ENCODE measurements around the gene SH3D21. TPM values are rescaled to one million over a fixed set of nuclear protein-coding genes. Genes with fewer than 3 reads are reported as not detected.

Gene SH3D21
- total RNA-seq, 1 donor from 2014 or later = 9.8 TPM

DNA sequence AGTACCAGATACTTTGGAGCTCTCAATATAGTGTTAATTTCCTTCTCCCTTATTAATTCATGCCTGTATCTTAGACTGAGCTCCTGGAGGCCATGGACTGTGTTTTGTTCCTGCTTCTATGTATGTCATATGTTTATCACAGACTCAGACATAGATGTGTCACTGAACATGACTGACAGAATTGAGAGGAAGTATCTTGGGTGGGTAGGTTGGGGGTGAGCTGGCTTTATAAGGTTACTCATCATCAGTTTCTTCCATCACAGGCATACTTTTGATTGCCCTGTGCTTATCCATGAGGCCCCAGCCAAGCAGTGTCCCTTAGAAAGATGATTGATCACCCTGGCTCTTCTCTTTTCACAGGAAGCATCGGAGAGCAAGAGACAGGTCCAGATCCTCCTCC lies 5.6 kb upstream of the SH3D21 start:
- intact Hi-C loops (cut with DNase I) = no loop called here
- no peak for DNase-seq (ENCODE audit: low spot score)
- no peak for ATAC-seq

DNA sequence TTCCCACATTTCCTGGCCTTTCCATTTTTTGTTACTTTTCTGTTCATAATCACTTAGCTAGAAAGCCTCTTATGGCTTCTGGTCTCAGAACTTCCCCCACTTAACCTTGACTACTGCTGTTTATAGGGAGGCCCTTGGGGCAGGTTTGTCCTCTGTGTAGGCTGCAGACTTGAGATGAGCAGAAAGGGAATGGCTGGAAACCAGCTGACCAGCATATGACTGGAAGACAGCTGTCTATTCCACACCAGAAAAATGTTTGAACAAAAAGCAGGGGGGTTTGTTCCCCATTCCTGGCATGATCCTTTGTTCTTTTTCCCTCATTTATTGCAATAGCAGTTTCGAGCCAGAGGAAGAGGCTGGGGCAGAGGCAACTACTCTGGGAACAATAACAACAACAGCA lies 4.9 kb upstream of the SH3D21 start:
- ATAC-seq (no peak), DNase-seq (ENCODE audit: low spot score) (no peak)
- intact Hi-C loops (cut with DNase I) = no loop called here

DNA sequence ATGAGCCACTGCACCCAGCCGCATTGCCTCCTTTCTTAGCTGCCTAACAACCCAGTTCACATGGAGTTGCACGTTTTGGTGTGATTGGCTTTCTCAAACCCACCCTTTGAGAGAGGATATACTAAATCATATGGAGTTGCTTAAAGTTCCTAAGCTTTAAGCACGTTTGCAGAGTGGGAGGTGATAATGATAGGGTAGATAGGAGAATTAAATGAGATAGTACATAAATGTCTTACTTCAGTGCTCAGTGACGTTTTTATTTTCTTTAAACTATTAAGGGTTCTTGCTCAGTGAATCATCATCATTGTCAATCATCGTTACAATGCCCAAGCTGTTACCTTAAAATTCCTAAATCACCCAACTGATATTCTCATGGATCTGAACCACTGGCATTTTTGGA lies 2.9 kb upstream of the SH3D21 start:
- ATAC-seq (no peak), DNase-seq (ENCODE audit: low spot score) (no peak)
- intact Hi-C loops (cut with DNase I) = no loop called here

DNA sequence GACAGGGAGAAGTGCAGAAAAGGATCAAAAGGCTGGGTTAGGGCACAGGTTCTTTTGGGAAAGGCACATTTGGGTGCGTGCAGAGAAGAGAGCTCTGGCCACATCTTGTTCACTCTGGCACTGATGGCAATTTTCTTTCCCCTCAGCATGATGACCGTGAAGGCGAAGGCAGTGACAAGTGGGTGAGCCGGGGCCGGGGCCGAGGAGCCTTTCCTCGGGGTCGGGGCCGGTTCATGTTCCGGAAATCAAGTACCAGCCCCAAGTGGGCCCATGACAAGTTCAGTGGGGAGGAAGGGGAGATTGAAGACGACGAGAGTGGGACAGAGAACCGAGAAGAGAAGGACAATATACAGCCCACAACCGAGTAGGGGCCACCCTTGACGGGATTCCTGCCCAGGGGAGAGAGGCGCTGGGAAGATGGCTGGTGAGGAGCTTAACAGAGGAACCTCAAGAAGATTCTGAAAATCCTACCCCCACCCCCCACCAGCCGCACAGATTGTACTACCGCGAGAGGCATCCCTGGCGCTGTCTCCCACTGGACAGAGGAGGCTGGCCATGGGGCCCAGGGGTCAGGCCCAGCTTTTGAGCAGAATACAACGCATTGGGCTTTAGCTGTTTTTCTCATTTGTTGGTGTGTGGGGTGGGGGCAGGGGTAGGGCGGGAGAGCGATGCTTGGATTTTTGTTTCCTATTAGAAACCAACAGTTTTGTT lies 2.4 kb upstream of the SH3D21 start:
- intact Hi-C loops (cut with DNase I) = no loop called here
- no peak for DNase-seq (ENCODE audit: low spot score)
- no peak for ATAC-seq

DNA sequence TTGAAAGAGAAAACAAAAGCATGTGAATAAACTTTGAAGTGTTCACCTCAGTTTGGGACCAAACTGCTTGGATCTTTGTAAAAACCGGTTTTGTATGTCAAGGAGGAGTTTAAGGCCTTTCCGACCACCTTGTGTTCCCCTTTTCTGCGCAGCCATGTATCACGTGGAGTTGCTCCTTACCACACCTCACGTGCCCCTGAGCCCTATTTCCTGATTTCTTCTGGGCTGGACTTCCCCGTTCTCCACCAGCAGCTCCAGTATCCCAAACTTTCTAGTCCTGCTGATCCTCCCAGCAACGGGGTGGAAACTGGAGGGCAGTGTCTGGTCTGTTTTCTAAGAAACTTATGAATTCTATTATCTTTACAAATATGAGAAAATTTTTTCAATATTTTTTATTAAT lies 1.6 kb upstream of the SH3D21 start:
- intact Hi-C loops (cut with DNase I) = no loop called here
- ATAC-seq = no peak
- no peak for DNase-seq (ENCODE audit: low spot score)

DNA sequence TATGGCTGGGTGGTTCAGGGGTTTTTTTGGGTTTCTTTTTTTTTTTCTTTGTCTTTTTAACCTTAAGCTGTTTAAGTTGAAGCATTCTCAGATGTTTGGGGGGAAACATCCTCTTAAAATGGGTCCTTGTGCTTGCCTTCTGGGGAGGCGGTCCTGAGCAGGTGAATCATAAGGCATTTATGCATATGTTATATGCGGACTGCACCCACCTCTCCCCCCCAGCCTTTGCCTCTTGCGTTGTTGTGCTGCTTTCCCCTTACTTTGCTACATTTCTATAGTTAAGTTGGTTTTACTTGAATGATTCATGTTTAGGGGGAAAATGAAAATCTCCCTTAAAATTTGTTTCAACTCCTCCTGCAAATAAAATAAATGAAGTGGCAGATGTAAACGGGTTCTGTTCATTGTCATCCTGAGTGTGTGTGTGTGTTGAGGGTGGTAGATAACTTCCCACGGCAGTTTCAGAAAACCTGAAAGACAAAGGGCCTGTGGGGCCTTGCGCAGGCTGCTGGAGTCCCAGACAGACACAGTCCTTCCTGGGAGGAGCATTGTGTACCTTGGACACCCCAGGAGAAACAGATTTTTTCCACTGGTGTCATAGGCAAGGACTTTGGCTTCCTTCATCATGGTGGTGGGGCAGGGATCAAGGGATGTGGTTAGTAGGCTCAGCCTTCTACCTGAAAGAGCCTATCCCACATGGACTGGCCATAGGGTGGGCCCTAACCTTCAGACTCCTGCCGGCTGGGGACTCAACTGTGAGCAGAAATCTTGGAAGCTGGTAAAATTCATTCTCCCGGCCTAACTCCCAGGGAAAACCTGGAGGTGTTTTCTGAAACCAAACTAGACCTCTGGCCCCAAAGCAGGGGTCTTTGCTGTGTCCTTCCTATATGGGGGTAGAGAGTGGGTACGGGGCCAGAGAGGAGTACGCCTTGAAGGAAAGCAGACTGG lies 926 bp upstream of the SH3D21 start:
- intact Hi-C loops (cut with DNase I) = no loop called here
- ATAC-seq = no peak
- no peak for DNase-seq (ENCODE audit: low spot score)

DNA sequence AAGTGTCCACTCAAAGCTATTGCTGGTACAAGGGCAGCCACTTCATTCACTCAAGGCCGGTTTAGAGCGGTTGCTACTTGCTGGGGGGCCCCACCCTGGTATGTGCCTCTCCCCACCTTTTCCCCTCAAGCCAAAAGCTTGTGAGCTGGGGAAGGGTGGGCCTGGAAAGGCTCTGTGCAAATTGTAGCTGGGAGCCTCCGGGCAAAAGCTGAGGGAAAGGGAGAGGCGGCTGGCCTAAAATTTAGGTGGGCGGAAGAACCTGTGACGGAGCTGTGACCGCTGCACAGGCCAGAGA lies 306 bp upstream of the SH3D21 start:
- ATAC-seq = peak; percentile 3

DNA sequence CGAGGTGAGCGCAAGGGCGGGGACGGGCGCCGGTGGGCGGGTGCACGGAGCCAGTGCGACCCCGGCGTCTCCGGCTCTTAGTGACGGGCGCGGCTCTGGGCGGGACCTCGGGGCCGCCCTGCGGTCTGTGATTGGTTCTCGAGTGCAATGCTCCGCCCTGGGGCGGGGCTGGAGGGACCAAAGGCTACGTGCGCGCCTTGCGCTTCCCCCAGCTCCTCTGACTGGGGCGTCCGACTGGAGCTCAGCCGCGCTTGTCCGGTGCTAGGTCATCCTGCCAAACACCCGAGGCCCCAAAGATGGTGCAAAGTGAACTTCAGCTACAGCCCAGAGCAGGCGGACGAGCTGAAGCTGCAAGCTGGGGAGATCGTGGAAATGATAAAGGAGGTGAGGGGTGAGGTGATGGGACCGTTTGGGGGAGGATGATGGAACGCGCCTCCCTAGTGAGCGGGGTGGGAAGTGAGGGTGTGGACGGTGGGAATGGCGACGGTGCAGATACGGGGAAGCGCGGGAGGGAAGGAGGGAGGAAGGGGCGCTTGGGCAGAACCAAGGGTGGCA lies 811 bp downstream of the SH3D21 start:
- ATAC-seq (peak; percentile 97), DNase-seq (ENCODE audit: low spot score) (peak; percentile 94)
- intact Hi-C loops (cut with DNase I) = loop anchor here (1.0 kb wide), 1 partner anchor 35 kb away; no protein-coding TSS in a partner anchor

More for the DNA sequence above, 306 bp upstream of the SH3D21 start:
- intact Hi-C loops (cut with DNase I) = loop anchor here (1.0 kb wide), 1 partner anchor 34 kb away; no protein-coding TSS in a partner anchor
- DNase-seq (ENCODE audit: low spot score) = no peak

DNA sequence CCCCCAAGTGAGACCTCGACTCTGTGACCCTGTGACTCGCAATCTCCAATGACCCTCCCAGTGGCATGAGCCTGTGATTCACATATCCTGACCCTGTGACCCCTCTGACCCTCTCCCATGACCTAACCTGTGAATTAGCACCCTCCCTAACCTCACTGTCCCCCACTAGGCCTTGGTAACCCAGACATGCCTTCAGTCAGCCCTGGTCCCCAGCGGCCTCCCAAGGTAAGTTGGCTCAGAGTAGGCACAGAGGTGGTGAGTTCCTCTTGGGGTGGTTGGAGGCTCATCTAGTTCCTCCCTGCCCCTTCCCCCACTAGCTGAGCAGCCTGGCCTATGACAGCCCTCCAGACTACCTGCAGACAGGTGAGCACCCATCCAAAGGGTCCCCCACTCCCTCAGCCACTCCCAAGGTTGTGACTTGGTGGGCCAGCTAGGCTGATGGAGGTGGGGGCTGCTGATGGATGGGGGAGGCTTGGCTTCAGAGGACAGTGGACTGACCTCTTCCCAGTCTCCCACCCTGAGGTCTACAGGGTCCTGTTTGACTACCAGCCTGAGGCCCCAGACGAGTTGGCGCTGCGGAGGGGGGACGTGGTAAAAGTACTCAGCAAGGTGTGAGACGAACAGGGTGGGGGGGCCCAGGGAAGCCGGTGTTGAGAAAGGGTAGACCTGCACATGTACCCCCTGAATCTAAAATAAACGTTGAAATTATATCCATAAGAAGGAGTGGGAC lies 1.6 kb downstream of the SH3D21 start:
- DNase-seq (ENCODE audit: low spot score) (peak; percentile 59), ATAC-seq (peak; percentile 4)
- intact Hi-C loops (cut with DNase I) = no loop called here

DNA sequence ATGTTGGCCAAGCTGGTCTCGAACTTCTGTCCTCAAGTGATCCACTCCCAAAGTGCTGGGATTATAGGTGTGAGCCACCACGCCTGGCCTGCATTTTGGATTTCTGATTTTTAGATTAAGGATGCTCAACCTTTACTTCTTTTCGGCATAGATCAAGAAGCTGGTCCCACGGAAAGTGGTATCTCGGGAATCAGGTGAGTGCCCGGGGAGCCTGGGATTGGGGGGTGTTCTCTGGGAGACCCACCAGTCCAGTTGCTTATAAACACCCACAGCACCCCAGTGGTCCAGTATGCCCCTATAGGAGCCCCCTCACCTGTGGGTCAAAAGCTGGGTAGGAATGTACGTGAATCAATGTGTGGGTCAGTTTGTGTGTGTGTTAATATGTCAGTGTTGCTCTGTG lies 3.2 kb downstream of the SH3D21 start:
- peak; percentile 25 for DNase-seq (ENCODE audit: low spot score)
- ATAC-seq = no peak
- intact Hi-C loops (cut with DNase I) = no loop called here

DNA sequence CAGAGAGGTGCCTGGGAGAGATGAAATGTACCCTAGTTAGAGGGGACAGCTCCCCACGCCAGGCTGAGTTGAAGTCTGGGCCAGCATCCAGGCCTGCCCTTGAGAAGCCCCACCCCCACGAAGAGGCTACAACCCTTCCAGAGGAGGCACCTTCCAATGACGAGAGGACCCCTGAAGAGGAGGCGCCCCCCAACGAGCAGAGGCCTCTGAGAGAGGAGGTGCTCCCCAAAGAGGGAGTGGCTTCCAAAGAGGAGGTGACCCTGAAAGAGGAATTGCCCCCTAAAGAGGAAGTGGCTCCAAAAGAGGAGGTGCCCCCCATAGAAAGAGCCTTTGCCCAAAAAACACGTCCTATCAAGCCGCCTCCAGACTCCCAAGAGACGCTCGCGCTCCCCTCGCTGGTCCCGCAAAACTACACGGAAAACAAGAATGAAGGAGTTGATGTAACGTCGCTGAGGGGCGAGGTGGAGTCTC lies 14.2 kb downstream of the SH3D21 start:
- intact Hi-C loops (cut with DNase I) = no loop called here
- ATAC-seq (no peak), DNase-seq (ENCODE audit: low spot score) (no peak)

DNA sequence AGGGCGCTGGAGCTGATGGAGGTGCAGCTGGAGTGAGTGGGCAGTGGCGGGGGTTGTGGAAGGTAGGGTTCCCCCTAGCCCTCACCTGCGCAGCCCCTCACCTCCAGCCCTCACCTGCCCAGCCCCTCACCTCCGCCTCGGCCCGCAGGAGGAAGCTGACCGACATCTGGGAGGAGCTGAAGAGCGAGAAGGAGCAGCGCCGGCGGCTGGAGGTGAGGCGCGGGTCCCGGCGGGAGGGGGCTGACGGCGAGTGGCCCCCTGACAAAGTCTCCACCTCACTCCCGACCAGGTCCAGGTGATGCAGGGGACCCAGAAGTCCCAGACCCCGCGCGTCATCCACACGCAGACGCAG lies 14.6 kb downstream of the SH3D21 start:
- intact Hi-C loops (cut with DNase I) = no loop called here
- ATAC-seq = no peak
- no peak for DNase-seq (ENCODE audit: low spot score)

DNA sequence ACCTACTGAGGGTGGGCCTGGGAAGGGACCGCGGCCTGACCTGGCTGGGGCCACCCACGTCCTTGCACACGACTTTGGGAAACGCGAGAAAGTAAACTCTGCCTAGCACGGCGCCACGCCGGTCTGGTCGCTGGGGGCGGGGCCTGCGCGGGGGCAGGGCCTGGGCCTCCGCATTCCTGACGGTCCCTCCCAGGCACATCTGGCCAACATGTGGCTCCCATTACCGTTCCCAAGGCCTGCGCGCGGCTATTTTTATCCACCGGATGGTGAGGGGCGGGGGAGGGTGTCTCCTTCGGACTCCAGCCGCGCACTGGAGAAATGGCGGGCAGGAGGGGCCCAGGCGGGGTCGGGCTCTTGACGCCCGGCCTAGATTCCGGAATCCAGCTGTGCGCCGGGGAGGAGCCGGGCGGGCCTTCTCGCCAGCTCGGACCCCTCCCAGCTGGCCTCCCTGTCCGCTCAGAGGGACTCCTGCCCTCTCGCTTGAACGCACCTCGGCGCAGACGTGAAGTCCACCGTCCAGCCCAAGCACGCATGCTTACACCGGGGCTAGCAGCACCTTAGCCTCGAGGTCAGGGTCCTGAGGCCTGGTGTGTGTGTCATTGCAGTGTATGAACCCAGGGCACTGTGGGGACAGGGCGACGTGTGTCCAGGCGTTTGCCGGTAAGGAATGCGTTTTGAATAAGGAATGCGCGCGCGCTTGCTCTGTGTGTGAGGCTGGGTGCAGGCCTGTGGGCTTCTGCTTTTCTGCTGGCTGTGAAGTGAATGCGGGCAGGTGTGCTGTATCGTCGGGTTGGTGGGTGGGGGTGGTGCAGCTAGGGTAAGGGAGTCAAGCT lies 15.2 kb downstream of the SH3D21 start:
- ATAC-seq (peak; percentile 88), DNase-seq (ENCODE audit: low spot score) (peak; percentile 90)
- intact Hi-C loops (cut with DNase I) = no loop called here

DNA sequence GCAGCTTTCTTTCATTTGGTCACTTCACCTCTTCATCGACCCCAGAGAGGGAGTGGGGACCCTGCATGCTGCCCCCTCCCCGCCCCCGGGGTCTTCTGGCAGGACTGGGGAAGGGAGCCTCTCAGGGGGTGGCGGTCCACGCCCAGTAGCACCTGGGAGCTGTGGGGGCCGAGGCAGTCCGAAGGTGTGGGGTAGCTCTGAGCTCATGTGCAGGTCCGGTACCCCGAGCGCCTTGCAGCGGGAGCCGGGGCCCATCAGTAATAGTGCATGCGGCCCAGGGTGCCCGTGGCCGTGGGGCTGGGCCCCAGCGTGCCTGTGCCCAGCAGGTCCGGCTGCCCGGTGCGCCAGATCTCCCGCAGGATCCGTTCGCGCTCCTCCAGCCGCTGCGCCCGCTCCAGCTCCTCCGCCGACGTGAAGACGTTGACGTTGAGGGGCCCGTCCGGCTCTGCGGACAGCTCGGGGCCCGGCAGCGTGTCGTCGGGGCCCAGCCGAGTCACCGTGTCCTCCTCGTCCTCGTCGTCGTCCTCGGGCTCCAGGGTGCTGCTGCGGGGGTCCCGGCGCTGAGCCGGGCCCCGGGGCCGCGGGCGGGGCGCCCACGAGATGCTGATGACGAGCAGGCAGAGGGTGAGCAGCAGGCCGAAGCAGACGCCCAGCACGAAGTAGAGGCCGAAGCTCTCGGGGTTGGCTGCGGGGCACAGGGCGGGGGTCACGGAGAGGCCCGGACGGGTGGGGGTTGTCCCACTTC lies 16.0 kb downstream of the SH3D21 start:
- ATAC-seq (peak; percentile 3), DNase-seq (ENCODE audit: low spot score) (peak; percentile 65)
- intact Hi-C loops (cut with DNase I) = no loop called here

DNA sequence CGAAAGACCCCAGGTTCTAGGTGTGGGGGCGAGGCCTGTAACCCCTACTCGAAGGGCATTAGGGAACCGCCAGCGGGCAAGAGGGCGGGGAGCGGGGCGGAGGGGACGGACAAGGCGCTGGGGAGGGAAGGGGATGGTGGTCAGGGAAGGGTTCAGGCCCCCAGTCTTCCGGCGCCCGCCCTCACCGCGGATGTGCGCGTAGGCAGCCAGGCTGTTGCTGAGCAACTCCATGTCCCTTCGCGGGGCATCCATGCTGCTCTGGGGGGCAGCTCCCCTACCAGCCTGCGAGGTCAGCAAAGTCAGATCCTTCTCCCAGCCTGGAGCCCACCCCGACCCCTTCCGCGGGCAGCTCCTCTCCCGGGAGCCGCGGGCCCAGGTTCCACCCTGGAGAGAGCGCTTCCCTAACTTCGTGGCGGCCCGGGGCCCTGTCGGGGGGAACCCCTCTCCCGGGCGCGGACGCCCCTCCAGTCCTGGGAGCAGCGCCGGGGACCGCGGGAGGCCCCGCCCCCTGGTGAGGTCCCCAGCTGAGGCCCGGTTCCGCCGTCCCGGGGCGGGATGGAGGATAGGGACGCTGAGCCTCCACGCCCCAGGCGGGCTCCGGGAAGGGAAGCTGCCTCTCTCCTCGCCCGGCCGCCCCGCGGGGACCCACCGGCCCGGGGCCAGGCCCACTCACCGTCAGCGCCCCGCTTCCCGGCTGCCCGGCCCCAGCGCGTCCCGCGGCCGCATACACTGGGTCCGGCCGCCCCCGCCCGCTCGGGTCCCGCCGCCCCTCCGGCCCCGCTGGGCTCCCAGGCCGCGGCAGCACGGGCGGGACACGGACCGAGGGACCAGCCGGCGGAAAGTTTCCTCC lies 16.8 kb downstream of the SH3D21 start:
- ATAC-seq (peak; percentile 45), DNase-seq (ENCODE audit: low spot score) (peak; percentile 83)
- intact Hi-C loops (cut with DNase I) = no loop called here

DNA sequence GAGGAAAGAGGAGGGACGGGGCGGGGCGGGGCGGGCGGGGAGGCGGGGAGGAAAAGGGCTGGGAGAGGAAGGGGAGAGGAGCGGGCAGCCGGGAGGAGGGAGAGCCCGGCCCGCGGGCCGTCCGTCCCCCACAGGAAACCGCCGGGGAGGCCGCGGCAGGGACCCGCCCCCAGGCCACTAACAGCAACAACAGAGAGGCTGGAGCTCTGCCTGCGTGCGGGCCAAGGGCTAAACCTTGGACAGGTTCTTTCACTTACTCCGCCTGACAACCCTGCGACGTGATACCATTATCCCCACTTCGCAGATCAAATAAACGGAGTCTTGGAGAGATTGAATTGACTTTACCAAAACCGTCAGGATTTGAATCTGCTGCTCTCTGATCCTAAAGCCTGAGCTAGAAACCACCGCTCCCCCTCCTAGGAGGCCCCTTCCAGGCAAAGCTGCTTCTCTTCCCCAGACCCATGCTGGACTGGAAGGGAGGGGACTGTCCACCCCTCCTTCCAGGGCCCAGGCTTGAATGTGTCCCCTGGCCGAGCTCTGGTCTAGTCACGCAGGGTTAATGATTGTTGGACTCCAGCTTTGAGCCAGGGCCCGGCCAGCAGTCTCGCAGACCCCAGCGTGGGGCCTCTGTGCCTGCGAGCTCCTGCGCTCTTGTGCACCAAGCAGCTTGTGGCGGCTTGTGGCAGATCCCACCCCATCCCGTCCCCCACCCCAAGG lies 17.6 kb downstream of the SH3D21 start, which contains the start of gene EVA1B:
TSS of gene EVA1B (minus strand) at position 10 of the 717 bp plus-strand sequence. CDS start 608 bp downstream, outside the sequence.
- DNase-seq (ENCODE audit: low spot score) (peak; percentile 86), ATAC-seq (peak; percentile 62)
- intact Hi-C loops (cut with DNase I) = no loop called here

Measured in sciatic nerve (tissue), 2 donors.